Ascending aorta (tissue), 2 donors: ENCODE measurements around the gene TANGO2. TPM values are rescaled to one million over a fixed set of nuclear protein-coding genes. Genes with fewer than 3 reads are reported as not detected.

Experiments
- DNase-seq, 2 donors: peaks; one replicate each; pipeline ENCODE4 v3.0.0-alpha.2; 2019; ENCODE audit warnings: low spot score in 2 of 2
- H3K27ac ChIP-seq, 2 donors: fragments of 200-600 bp; sonication (generic); one replicate each; pipeline ENCODE4 v1.5.1; 2016 to 2017; ENCODE audit warnings: mild to moderate bottlenecking in 1 of 2
- H3K27me3 ChIP-seq: fragments of 200-600 bp; sonication (generic); one replicate; pipeline ENCODE4 v1.5.1; 2017
- H3K36me3 ChIP-seq, 2 donors: fragments of 200-600 bp; sonication (generic); one replicate each; pipeline ENCODE4 v1.5.1; 2016
- H3K4me1 ChIP-seq, 2 donors: fragments of 200-600 bp; sonication (generic); one replicate each; pipeline ENCODE4 v1.5.1; 2016 to 2017; ENCODE audit warnings: mild to moderate bottlenecking in 1 of 2
- H3K4me3 ChIP-seq, 2 donors: fragments of 200-600 bp; sonication (generic); one replicate each; pipeline ENCODE4 v1.5.1; 2016 to 2017; ENCODE audit warnings: mild to moderate bottlenecking in 1 of 2
- H3K9me3 ChIP-seq, 2 donors: fragments of 200-600 bp; sonication (generic); one replicate each; pipeline ENCODE4 v1.5.1; 2016
- intact Hi-C: fragments of 100-400 bp; cut with DNase I; formaldehyde crosslinking; loops from one replicate; pipeline ENCODE4 v1.15.1; 2023
- total RNA-seq: library from RNA; depleted of rRNA; stranded (reverse); fragments of >200 nt; gene quantifications from one replicate; pipeline ENCODE4 v1.1.0, GENCODE V29; 2016
- TF ChIP-seq, protein P1 (sequence below), 3 experiments: fragments of 200-600 bp in 2 of 3; fragments of 450-650 bp in 1 of 3; sonication (generic) in 2 of 3; IDR thresholded peaks; one replicate each; pipeline ENCODE4 v1.5.1; 2016 to 2019; ENCODE audit warnings: antibody characterized with exemption in 3 of 3, mild to moderate bottlenecking in 1 of 3, moderate library complexity in 1 of 3

Gene TANGO2
- total RNA-seq, 1 donor from 2014 or later: 26.3 TPM

DNA sequence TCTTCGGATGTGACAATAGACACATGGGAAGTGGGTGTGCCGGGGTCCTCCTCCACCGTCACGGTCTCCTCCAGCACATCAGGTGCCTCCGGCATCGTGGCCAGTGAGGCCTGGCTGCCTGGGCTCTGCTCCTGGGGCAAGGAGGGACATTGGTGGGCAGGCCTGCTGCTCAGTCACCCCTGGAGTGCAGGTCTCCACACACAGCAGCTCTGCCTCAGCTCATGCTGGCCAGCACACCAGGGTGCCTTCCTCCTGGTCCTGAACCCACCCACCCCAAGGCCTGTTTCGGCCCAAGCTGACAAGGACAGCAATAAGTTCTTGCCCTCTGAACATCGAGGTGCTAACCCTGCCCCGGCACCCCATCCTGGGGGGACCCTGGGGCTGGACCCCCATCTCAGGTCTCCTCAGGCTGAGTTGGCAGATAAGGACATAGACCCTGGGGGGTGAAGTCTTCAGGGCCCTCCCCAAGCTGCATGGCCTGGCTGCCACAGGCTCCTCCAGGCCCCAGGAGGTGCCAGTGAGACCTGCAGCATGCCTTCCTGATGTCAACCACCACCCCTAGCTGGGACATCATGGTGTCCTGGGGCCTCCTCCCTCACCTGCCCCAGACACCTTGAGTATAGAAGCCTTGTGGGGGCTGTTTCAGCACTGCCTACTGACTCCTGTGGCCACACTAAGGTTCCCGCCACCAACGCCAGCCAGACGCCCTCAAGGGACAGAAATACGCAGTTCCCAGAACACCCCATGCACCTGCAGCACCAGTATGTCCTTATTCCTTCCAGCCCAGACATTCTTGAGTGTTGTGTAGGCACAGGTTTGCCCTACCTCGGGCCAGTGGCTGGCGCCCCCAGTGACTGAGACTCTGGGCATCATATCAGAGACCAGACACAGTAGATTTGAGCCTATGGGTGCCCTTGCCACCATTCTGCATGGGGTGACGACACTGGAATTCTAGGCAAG, 38.7 kb upstream of the TANGO2 start:
- H3K4me3 ChIP-seq: no peak overlapping the region

DNA sequence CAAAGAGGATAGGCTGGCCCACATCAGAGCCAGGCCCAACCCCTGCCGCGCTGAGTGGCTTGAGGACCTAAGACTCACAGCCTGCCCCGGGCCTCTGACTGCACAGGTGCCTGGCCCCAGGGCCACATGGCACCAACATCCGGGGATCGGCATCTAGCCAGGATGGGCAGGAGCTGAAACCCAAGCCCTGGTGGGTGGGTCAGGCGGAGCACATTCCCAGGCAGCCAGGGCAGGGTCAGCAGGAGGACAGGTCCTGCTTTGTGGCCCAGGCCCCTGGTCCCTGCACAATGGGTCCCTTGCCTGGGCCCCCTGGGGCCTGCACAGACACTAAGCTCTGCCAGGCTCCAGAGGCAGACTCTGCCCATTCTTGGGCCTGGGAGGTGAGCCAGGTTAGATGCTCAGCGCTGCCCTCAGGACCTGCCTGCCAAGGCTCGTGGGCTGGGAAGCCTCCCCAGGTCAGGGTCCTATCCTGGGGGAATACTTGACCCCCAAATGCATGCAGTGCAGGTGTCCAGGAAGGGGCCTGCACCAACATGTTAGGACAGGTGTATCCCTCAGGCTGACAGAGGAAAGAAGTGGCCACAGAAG, 37.8 kb upstream of the TANGO2 start:
- peak overlapping the region; percentile 97 to 99 for H3K27ac ChIP-seq
- H3K4me3 ChIP-seq: no peak overlapping the region
- H3K4me1 ChIP-seq: peaks cover 26 to 34% of the 10 kb centered on the region in 2 donors
- intact Hi-C loops: no loop called here
- H3K9me3 ChIP-seq: no peaks in the 10 kb centered on the region
- no peak for DNase-seq
- TF ChIP-seq, protein P1, sequence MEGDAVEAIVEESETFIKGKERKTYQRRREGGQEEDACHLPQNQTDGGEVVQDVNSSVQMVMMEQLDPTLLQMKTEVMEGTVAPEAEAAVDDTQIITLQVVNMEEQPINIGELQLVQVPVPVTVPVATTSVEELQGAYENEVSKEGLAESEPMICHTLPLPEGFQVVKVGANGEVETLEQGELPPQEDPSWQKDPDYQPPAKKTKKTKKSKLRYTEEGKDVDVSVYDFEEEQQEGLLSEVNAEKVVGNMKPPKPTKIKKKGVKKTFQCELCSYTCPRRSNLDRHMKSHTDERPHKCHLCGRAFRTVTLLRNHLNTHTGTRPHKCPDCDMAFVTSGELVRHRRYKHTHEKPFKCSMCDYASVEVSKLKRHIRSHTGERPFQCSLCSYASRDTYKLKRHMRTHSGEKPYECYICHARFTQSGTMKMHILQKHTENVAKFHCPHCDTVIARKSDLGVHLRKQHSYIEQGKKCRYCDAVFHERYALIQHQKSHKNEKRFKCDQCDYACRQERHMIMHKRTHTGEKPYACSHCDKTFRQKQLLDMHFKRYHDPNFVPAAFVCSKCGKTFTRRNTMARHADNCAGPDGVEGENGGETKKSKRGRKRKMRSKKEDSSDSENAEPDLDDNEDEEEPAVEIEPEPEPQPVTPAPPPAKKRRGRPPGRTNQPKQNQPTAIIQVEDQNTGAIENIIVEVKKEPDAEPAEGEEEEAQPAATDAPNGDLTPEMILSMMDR (IDR thresholded peaks at IDR 0.05): no peak
- no peaks in the 10 kb centered on the region for H3K27me3 ChIP-seq
- peaks cover 36 to 37% of the 10 kb centered on the region in 2 donors for H3K36me3 ChIP-seq

More for the DNA sequence above, 38.7 kb upstream of the TANGO2 start:
- no peaks in the 10 kb centered on the region for H3K9me3 ChIP-seq
- H3K36me3 ChIP-seq: peaks cover 44 to 45% of the 10 kb centered on the region in 2 donors
- TF ChIP-seq, protein P1 (IDR thresholded peaks at IDR 0.05): no peak
- H3K27ac ChIP-seq: peak overlapping the region; percentile 44 to 99
- intact Hi-C loops: no loop called here
- H3K27me3 ChIP-seq: no peaks in the 10 kb centered on the region
- no peak for DNase-seq
- H3K4me1 ChIP-seq: peaks cover 26 to 31% of the 10 kb centered on the region in 2 donors

DNA sequence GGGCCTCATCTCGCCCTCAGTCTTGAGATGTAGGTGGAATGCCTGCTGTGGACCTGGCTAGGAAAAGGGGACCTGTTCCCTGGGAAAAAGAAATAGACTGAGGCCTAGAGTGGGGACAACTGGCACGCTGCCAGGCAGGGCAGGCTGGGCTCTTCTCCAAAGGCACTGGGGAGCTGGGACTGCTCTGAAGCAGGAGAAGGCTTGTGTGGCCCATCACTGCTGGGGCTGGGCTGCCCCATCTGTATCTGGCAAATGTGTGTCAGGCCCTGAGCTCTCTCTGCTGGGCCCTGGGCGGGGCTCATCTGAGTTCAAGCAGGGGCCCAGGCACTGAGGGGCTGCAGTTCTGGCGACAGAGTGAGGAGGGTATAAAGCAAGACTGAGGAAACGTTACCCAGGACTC, 37.2 kb upstream of the TANGO2 start:
- intact Hi-C loops: no loop called here
- Histone ChIP-seq H3K4me1 (peaks cover 26 to 34% of the 10 kb centered on the region in 2 donors), H3K36me3 (peaks cover 30% of the 10 kb centered on the region in 2 donors), H3K27ac (peak overlapping the region; percentile 97 to 99), H3K4me3 (peak overlapping the region in 1 of 2 donors; percentile 5), H3K9me3 (no peaks in the 10 kb centered on the region), H3K27me3 (no peaks in the 10 kb centered on the region)
- DNase-seq: no peak
- TF ChIP-seq, protein P1 (IDR thresholded peaks at IDR 0.05): no peak

DNA sequence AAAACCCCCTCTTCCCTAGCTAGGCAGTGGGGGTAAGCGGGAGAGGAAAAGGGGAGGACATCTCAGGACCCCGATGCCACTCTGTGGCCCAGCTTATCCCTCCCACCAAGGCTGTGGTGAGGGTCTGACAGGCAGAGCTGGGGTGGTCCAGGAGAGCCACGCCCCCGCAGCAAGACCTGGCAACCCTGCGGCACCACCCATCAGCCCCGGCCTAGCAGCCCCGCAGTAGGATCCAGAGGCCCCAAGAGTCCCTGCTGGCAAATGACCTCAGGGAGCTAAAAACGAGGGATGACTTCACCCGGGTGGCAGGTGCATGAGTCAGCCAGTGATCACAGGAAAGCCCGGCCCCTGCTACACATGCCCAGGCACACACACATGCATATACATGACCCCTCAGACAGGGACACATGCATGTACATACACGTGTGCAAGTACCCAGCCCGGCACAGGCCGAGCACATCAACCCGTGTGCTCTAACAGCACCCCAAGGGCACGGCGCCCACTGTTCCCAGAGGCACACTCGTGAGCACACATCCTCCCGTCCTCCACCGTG, 36.6 kb upstream of the TANGO2 start:
- TF ChIP-seq, protein P1 (IDR thresholded peaks at IDR 0.05): no peak
- Histone ChIP-seq H3K4me3 (peak overlapping the region in 1 of 2 donors; percentile 93), H3K27me3 (no peaks in the 10 kb centered on the region), H3K27ac (peak overlapping the region; percentile 97 to 99), H3K36me3 (peaks cover 24 to 25% of the 10 kb centered on the region in 2 donors), H3K9me3 (no peaks in the 10 kb centered on the region), H3K4me1 (peaks cover 26 to 34% of the 10 kb centered on the region in 2 donors)
- peak; percentile 68 to 93 for DNase-seq
- intact Hi-C loops: no loop called here

DNA sequence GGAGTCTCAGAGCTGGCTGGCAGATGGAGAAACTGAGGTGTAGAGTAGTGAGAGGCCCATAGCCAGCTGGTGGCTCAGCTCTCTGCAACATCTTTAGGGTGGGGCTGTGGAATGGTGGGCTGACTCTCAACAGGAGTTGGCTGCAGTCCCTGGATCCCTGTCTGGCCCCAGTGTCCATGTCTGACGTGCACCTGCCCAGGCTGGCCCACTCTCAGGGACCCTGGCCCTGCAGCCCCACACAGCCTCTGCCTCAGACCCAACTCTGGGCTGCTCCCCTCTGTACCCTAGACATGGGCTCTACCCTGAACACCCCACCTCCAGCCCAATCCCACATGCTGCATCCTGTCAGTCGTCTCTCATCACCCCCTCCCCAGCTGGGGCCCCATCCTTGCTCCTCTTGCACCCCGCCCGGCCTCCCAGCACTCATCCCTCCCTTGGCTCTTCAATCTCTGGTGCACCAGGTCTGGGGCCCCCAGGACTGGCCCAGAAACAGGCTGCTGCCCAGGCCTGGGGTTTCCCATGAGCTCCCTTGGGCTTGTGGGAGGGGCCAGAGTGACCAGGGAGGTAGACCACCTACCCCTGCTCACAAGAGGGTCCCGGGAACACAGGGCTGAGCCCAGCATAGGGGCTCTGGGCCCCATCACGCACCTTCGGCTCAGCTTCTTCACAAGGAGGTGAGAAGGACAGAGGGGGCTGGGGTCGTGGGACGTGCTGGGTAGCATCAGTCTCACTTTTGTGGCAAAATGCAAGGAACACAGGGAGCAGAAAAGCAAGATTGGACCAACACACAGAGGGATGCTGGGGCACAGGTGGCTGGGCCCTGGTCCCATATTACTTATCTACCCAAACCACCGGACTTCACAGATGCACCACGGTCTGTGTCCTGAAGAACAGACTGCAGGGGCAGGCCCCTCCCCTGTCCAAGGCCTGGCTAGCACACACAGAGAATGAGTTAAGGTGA, 35.8 kb upstream of the TANGO2 start:
- intact Hi-C loops: no loop called here
- Histone ChIP-seq H3K27me3 (no peaks in the 10 kb centered on the region), H3K4me1 (peaks cover 26 to 34% of the 10 kb centered on the region in 2 donors), H3K27ac (peak overlapping the region; percentile 97 to 99), H3K4me3 (peak overlapping the region; percentile 70 to 93), H3K9me3 (no peaks in the 10 kb centered on the region), H3K36me3 (peaks cover 16% of the 10 kb centered on the region in 2 donors)
- no peak for DNase-seq
- TF ChIP-seq, protein P1 (IDR thresholded peaks at IDR 0.05): no peak
